Stimulated activated CD8-positive, alpha-beta memory T cell treated with anti-CD3 and anti-CD28 coated beads, Interleukin-15, amount 100 ng/mL, for 48 hours (primary cell): Measurements from ENCODE around the gene CXorf49B.

Experiments
- DNase-seq, 2 donors: peaks; one replicate each; pipeline ENCODE4 v3.0.0-alpha.2; 2020; ENCODE audit warnings: low read depth in 2 of 2

The CXorf49B gene

DNA sequence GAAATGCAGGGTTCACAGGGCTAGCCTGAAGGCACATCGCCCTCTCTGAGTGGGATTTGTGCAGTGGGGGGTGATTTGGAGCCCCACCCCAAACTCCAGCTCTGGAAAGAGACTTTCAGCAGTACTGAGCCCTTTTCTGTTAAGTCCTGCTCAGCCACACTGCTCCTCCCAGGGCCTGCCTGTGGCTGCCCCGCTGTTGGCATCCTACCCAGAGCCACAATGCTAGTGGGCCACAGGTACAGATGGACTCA is 52.7 kb downstream of the CXorf49B start:
- DNase-seq: no peak
